GM18873 (cell line): ENCODE measurements around the gene DES.

Source experiments
- ATAC-seq: cut with Tn5 transposase; IDR thresholded peaks from one replicate; pipeline ENCODE4 v1.9.1; 2021; ENCODE audit warnings: mild to moderate bottlenecking, moderate library complexity, moderate number of reproducible peaks; ENCODE audit not compliant: unreplicated experiment, low FRiP score

DES gene

GRCh38 chr2:219470429-219470828, 52.3 kb downstream of the DES start:
- ATAC-seq, result no peak

- ATAC-seq, result no peak
These were observed 53.5 kb downstream of the DES start for GRCh38 chr2:219471476-219472371.

- no peak for ATAC-seq
These were observed 54.5 kb downstream of the DES start for GRCh38 chr2:219472629-219473187.

GRCh38 chr2:219473511-219473910, 55.3 kb downstream of the DES start:
- ATAC-seq, result no peak

GRCh38 chr2:219474285-219475060, 56.3 kb downstream of the DES start:
- ATAC-seq, result no peak

- ATAC-seq, result no peak
These were observed 57.1 kb downstream of the DES start for GRCh38 chr2:219475278-219475677.

- no peak for ATAC-seq
These were observed 57.8 kb downstream of the DES start for GRCh38 chr2:219475697-219476651.
